HUES64 (cell line): Measurements from ENCODE around the gene RIPK3.

Experiments used
- H3K27ac ChIP-seq: 2 replicates; pipeline ENCODE4 v1.7.0; 2013; ENCODE audit warnings: low read depth, low read length, inconsistent platforms
- H3K27me3 ChIP-seq: 2 replicates; pipeline ENCODE4 v1.6.1; 2013; ENCODE audit warnings: mild to moderate bottlenecking, low read length; ENCODE audit not compliant: insufficient read depth
- H3K36me3 ChIP-seq: 2 replicates; pipeline ENCODE4 v1.6.1; 2013; ENCODE audit warnings: mild to moderate bottlenecking, low read length; ENCODE audit not compliant: insufficient read depth
- H3K4me1 ChIP-seq: 2 replicates; pipeline ENCODE4 v1.6.1; 2013; ENCODE audit warnings: mild to moderate bottlenecking, low read length, moderate library complexity; ENCODE audit not compliant: insufficient read depth
- H3K4me3 ChIP-seq: 2 replicates; pipeline ENCODE4 v1.5.1; 2013; ENCODE audit warnings: mild to moderate bottlenecking, low read length, moderate library complexity
- H3K9ac ChIP-seq: 2 replicates; pipeline ENCODE4 v1.6.1; 2013; ENCODE audit warnings: mild to moderate bottlenecking, low read depth, low read length
- H3K9me3 ChIP-seq: 2 replicates; pipeline ENCODE4 v1.6.1; 2013; ENCODE audit warnings: low read depth, low read length; ENCODE audit not compliant: insufficient read depth
- WGBS: fragments of 150-250, 120-280 bp; methylation state at CpG from one replicate; pipeline ENCODE4 v1.1.7; 2013; ENCODE audit warnings: missing lambda C conversion rate; 5-methylcytosine and 5-hydroxymethylcytosine counted together

The RIPK3 gene

DNA sequence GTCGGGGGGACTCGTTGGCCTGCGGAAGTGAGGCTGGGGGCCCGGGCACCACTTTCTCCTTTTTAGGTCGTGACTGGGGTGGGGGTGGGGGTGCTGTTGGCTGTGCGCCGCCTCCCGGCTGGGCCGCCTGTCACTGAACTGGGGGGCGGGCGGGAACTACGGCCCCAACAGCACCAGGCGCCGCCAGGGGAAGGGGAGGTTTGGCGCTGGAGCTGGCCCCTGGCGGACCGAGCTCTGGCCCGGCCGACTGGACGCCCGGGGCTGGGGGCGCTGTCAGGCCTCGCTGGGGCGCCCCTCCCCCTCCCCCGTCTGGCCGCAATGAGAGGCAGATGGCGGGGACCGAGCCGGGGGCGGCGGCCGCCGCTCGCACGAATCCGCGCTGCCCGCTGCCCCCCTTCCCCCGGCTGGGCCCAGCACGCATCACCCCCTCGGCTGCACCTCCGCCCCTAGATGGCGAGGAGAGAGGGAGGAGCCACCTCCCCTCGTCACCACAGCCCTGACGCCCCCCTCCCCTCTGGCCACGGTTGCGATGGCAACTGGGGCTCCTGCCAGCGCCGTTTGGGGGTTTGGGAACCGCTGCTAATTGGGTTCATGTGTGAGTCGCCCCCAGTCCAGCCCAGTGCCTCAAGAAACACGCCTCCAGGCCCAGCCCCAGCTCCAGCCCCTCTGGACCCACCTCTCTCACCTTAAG, 28.9 kb upstream of the RIPK3 start:
- Histone ChIP-seq H3K27ac (peak overlapping the region; percentile 54; the same call in 1 of the 2 replicates), H3K9me3 (no peaks in the 10 kb centered on the region), H3K4me3 (peak overlapping the region; percentile 63), H3K9ac (peak overlapping the region; percentile 67), H3K27me3 (no peaks in the 10 kb centered on the region), H3K4me1 (peaks cover 10% of the 10 kb centered on the region; the same call in 1 of the 2 replicates), H3K36me3 (peaks cover 17% of the 10 kb centered on the region)
- under 1% methylated on average over 50 of the region's 52 CpGs for WGBS

DNA sequence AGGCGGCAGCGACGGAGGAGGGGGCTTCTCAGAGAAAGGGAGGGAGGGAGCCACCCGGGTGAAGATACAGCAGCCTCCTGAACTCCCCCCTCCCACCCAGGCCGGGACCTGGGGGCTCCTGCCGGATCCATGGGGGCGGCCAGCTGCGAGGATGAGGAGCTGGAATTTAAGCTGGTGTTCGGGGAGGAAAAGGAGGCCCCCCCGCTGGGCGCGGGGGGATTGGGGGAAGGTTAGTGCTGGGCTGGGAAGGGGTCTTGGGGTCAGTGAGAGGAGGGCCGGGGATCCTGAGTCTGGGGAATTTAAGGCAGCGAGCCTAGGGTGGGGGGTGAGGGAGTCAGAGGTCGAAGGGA, 28.4 kb upstream of the RIPK3 start:
- H3K4me3 ChIP-seq = peak overlapping the region; percentile 63
- peak overlapping the region; percentile 54; the same call in 1 of the 2 replicates for H3K27ac ChIP-seq
- peaks cover 12% of the 10 kb centered on the region for H3K36me3 ChIP-seq
- H3K27me3 ChIP-seq = 0 out of 2 replicates have a peak, but pooled peaks cover 3% of the 10 kb centered on the region
- H3K9me3 ChIP-seq = no peaks in the 10 kb centered on the region
- H3K9ac ChIP-seq = peak overlapping the region; percentile 67
- H3K4me1 ChIP-seq = peaks cover 10% of the 10 kb centered on the region; the same call in 1 of the 2 replicates
- WGBS = 1% methylated on average over 14 of the region's 15 CpGs

DNA sequence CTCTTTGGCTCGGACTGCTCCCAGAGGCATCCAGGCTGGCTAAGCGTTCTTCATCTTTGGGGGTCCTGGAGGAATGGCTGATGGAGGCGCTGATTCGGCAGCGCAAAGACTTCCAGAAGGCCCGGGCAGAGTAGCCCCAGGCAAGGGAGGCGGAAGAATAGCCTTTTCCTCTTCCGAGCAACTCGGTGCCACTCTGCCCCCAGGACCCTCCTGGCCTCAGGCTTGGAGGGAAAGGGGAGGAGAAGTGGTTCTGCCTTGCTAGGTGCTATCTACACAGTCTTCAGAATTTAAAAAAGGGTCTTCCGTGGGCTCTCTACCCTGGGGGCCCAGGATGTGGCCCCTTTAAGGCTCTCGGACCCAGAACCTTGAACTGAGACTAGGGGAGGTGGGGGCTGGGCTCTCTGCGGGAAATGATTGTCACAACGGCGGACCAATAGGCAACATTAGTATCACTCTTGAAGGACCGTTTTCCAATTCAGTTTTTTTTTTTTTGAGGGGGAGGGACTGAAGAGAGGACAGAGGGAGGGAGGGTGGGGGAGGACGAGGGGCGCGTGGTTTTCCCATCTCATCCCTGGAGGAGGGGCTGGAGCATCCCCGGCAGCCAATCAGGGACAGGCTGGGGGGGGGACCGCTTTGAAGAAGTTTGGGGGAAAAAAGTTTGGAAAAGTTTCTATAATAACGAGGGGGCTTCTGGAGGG, 27.9 kb upstream of the RIPK3 start, which contains the start of gene NFATC4:
Gene NFATC4, plus strand, starts transcription at position 671 of the 698 bp plus-strand sequence. CDS start 157 bp downstream, outside the sequence.
- Histone ChIP-seq H3K9ac (peak within 1 kb of the TSS; percentile 67), H3K27ac (peak within 1 kb of the TSS; percentile 87), H3K4me1 (peaks cover 10% of the 10 kb centered on the region; the same call in 1 of the 2 replicates), H3K9me3 (no peaks in the 10 kb centered on the region), H3K27me3 (0 out of 2 replicates have a peak, but pooled peaks cover 3% of the 10 kb centered on the region), H3K4me3 (peak within 1 kb of the TSS; percentile 63), H3K36me3 (peaks cover 7% of the 10 kb centered on the region)
- 1% methylated on average over 21 of the region's 21 CpGs for WGBS

DNA sequence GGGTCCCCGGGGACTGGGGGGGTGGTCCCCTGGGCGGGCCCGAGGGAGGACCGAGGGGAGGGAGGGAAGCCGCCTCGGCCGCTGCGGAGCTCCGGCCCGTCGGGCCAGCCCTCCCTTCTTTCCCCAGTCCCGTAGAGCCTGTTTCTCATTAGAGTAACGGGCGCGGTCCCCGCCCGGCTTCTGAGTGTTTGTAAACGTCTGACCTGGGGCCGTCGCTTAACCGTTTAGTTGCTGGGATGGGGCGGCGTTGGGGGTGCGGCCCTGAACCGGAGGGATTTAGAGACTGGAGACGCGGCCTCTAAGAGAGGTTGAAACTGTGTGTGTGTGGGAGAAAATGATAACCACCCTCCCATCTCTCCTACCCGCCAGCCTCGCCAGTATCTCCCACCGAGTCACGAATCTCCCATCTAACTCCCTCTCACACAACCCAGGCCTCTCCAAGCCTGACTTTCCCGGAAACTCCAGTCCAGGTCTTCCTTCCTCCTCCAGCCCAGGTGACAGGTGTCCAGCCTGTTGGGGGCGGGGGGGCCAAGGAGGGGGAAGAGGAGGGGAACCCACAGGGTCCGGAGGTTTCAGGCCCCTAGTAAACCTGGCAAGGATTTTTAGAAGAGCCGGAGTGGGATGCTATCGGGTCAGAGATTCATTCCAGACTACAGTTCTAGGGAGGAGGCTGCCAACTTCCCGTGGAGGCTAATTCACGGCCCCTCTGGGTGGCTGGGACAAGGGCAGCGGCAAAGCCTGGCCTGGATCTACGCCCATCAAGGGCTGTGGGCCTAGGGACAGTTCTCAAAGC, 27.1 kb upstream of the RIPK3 start:
- no peaks in the 10 kb centered on the region for H3K9me3 ChIP-seq
- peaks cover 7% of the 10 kb centered on the region; the same call in 1 of the 2 replicates for H3K36me3 ChIP-seq
- H3K4me3 ChIP-seq = peak overlapping the region; percentile 63
- H3K27me3 ChIP-seq = peaks cover 7% of the 10 kb centered on the region; the same call in 1 of the 2 replicates
- H3K4me1 ChIP-seq = peaks cover 10% of the 10 kb centered on the region; the same call in 1 of the 2 replicates
- H3K27ac ChIP-seq = peak overlapping the region; percentile 87
- under 1% methylated on average over 40 of the region's 40 CpGs for WGBS
- H3K9ac ChIP-seq = peak overlapping the region; percentile 57; the same call in 1 of the 2 replicates

DNA sequence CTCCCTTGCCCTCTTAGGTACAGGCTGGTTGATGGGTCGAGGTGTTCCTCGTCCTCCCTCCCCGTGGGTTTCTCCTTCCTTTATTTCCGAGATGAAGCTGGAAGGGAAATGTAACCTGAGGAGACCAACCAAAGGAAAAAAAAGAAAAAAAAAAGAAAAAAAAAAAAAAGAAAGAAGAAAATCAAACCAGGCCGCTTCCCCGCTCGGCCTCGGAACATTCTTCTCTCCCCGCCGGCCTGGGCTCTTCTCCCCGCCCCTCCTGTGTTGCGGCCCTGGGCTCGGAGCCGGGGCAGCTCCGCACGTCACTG, 26.6 kb upstream of the RIPK3 start:
- Histone ChIP-seq H3K9ac (no peak overlapping the region), H3K4me1 (peaks cover 10% of the 10 kb centered on the region; the same call in 1 of the 2 replicates), H3K27me3 (peaks cover 13% of the 10 kb centered on the region; the same call in 1 of the 2 replicates), H3K9me3 (no peaks in the 10 kb centered on the region), H3K27ac (peak overlapping the region; percentile 87; the same call in 1 of the 2 replicates), H3K36me3 (peaks cover 4% of the 10 kb centered on the region; the same call in 1 of the 2 replicates), H3K4me3 (peak overlapping the region; percentile 63)
- under 1% methylated on average over 12 of the region's 16 CpGs for WGBS

DNA sequence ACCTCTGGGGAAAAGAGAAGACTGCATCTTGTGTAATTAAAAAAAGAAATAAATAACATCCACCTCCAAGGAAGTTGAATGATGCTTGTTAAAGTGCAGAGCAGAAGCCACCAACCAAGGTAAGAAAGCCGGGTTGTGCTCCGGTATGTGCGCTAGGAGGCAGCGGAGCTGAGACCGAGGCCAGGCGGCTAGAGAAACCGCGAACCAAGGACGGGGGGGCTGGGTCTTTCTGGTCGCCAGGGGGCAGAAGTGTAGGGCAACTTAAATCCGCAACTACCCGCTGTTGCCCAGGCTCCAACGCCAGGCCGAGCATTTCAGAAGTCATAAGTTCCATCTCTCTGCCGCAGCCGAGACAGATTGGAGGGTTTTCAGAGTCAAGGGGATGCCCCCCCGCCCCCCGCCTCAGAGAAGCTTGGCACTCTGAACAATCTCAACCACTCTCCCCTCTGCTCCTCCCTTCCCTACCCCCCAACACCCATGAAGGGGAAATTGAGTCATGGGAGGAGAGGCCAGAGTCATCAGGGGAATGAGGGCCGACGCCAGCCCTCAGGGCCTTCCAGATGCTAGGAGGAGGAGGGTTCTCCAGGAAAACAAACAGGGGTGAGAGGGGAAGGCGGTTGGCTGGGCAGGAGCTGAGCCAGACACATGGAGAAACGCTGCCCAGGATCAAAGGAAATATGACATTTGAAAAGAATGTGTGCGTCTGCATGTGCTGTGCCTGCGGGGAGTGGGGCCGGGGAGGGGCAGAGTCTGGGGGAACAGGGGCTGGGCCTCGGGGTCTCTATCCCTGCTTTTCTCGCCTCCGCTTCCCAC, 26.0 kb upstream of the RIPK3 start:
- H3K27ac ChIP-seq = no peak overlapping the region; the same call in 1 of the 2 replicates
- no peaks in the 10 kb centered on the region for H3K36me3 ChIP-seq
- H3K9me3 ChIP-seq = no peaks in the 10 kb centered on the region
- WGBS = under 1% methylated on average over 24 of the region's 28 CpGs
- peaks cover 10% of the 10 kb centered on the region; the same call in 1 of the 2 replicates for H3K4me1 ChIP-seq
- no peak overlapping the region for H3K9ac ChIP-seq
- peaks cover 15% of the 10 kb centered on the region; the same call in 1 of the 2 replicates for H3K27me3 ChIP-seq
- peak overlapping the region; percentile 63 for H3K4me3 ChIP-seq

DNA sequence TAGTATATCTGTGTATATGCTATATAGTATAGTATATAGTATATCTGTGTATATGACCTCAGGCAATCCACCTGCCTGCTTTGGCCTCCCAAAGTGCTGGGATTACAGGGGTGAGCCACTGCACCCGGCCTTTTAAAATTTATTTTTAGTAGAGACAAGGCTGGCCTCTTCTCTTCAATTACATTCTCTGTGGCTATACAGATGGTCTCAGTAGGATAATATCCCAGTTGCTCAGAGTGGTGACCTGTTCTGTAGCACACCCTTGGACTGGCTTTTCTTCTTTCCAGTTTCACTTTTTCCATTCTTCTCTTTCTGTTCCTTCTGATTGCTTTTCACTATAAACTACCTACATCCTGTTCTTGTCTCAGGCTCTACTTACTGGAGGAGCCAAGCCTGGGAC, 25.1 kb upstream of the RIPK3 start:
- no peak overlapping the region for H3K4me3 ChIP-seq
- H3K9me3 ChIP-seq = no peaks in the 10 kb centered on the region
- no peak overlapping the region for H3K9ac ChIP-seq
- peaks cover 15% of the 10 kb centered on the region; the same call in 1 of the 2 replicates for H3K27me3 ChIP-seq
- 88% methylated on average over 1 of the region's 1 CpG for WGBS
- no peak overlapping the region for H3K27ac ChIP-seq
- H3K4me1 ChIP-seq = peaks cover 10% of the 10 kb centered on the region; the same call in 1 of the 2 replicates
- no peaks in the 10 kb centered on the region for H3K36me3 ChIP-seq

DNA sequence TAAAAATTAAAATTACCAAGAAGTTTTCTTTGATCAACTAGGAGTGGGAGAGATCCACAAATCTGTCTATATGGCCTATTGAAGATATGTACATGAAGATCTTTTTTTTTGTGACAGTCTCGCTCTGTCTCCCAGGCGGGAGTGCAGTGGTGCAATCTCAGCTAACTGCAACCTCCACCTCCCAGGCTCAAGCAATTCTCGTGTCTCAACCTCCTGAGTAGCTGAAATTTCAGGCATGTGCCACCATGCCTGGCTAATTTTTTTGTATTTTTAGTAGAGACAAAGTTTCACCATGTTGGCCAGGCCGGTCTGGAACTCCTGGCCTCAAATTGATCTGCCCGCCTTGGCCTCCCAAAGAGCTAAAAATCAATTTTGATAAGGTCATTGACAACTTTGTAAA, 23.6 kb upstream of the RIPK3 start:
- H3K4me3 ChIP-seq = no peak overlapping the region
- H3K36me3 ChIP-seq = no peaks in the 10 kb centered on the region
- no peak overlapping the region for H3K27ac ChIP-seq
- peaks cover 23% of the 10 kb centered on the region; the same call in 1 of the 2 replicates for H3K27me3 ChIP-seq
- H3K4me1 ChIP-seq = peaks cover 6% of the 10 kb centered on the region; the same call in 1 of the 2 replicates
- WGBS = 81% methylated on average over 5 of the region's 5 CpGs
- no peaks in the 10 kb centered on the region for H3K9me3 ChIP-seq
- no peak overlapping the region for H3K9ac ChIP-seq

DNA sequence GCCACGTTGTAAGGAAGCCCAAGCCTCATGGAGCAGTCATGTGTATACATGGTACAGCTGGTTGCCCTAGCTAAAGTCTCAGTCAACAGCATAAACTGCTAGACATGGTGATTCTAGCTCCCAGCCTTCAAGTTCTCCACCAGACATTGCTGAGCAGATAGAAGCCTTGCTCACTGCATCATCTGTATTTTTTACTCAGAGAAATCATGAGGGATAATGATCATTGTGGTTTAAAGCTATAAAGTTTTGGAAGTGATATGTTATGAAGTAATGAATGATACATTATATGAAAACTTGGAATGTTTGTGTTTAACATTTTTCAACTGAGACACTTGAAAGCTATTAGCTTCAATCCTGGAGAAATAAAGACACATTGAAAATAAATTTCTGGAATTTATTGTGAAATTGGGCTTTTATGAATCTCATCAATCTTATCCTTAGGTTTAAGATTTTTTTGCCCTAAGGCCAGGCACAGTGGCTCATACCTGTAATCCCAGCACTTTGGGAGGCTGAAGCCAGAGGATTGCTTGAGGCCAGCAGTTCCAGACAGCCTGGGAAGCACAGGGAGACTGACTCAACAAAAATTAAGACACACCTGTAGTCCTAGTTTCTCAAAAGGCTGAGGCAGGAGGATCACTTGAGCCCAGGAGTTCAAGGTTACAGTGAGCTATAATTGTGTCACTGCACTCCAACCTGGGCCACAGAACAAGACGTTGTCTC, 22.6 kb upstream of the RIPK3 start:
- H3K9ac ChIP-seq = no peak overlapping the region

More for the DNA sequence above, 22.6 kb upstream of the RIPK3 start:
- Histone ChIP-seq H3K27me3 (peaks cover 25% of the 10 kb centered on the region; the same call in 1 of the 2 replicates), H3K4me1 (peaks cover 6% of the 10 kb centered on the region; the same call in 1 of the 2 replicates), H3K27ac (no peak overlapping the region), H3K36me3 (no peaks in the 10 kb centered on the region), H3K4me3 (no peak overlapping the region), H3K9me3 (no peaks in the 10 kb centered on the region)
- 26% methylated on average over 1 of the region's 2 CpGs for WGBS
